Mesenteric fat pad (tissue), 1 donor: ENCODE results near the gene UQCRFS1. TPM values are rescaled to one million over a fixed set of nuclear protein-coding genes. Genes with fewer than 3 reads are reported as not detected.
"Not testable (repeated sequence)": the region's sequence is repeated elsewhere in the genome, so short reads cannot be mapped to it uniquely, and the experiment has no call there.

ENCODE experiments used
- DNase-seq: peaks from one replicate; pipeline ENCODE4 v3.0.0-alpha.2; 2020; ENCODE audit warnings: low spot score
- total RNA-seq: library from RNA; stranded (reverse); fragmentation: NEBNext Ultra II Directional; extraction: Animal tissue kit (Norgen Biotek cat#: 25700); gene quantifications from one replicate; pipeline ENCODE4 v1.2.1, GENCODE V29; 2021
- donor health status: DM: yes; HTN: yes; CAD: no.

Gene UQCRFS1
- total RNA-seq, 1 donor from 2014 or later, result 36.7 TPM

- no peak for DNase-seq
Measured at GRCh38 chr19:29215322-29215845, 2.4 kb upstream of the UQCRFS1 start.

- DNase-seq, result no peak
Measured at GRCh38 chr19:29214411-29214810, 1.5 kb upstream of the UQCRFS1 start.

- DNase-seq, result no peak
Measured at GRCh38 chr19:29212356-29212647, 649 bp downstream of the UQCRFS1 start.

GRCh38 chr19:29211562-29212355, 1.2 kb downstream of the UQCRFS1 start:
- DNase-seq, result no peak

- not testable (repeated sequence) for DNase-seq
Measured at GRCh38 chr19:29211041-29211440, 1.9 kb downstream of the UQCRFS1 start.

GRCh38 chr19:29210502-29210901, 2.4 kb downstream of the UQCRFS1 start:
- not testable (repeated sequence) for DNase-seq

GRCh38 chr19:29207403-29208187, 5.4 kb downstream of the UQCRFS1 start:
- DNase-seq, result not testable (repeated sequence)

- DNase-seq, result no peak
Measured at GRCh38 chr19:29206453-29206852, 6.5 kb downstream of the UQCRFS1 start.

GRCh38 chr19:29202281-29202680, 10.7 kb downstream of the UQCRFS1 start:
- DNase-seq, result no peak

GRCh38 chr19:29201855-29202254, 11.1 kb downstream of the UQCRFS1 start:
- no peak for DNase-seq

- DNase-seq, result no peak
Measured at GRCh38 chr19:29194658-29195057, 18.3 kb downstream of the UQCRFS1 start.

- DNase-seq, result no peak
Measured at GRCh38 chr19:29193155-29193554, 19.8 kb downstream of the UQCRFS1 start.

- DNase-seq, result no peak
Measured at GRCh38 chr19:29191005-29191404, 21.9 kb downstream of the UQCRFS1 start.

- no peak for DNase-seq
Measured at GRCh38 chr19:29189033-29189360, 24.0 kb downstream of the UQCRFS1 start.

GRCh38 chr19:29188289-29189032, 24.5 kb downstream of the UQCRFS1 start:
- DNase-seq, result no peak

GRCh38 chr19:29187676-29188075, 25.3 kb downstream of the UQCRFS1 start:
- no peak for DNase-seq

GRCh38 chr19:29185427-29185826, 27.5 kb downstream of the UQCRFS1 start:
- DNase-seq, result no peak

GRCh38 chr19:29176981-29177754, 35.8 kb downstream of the UQCRFS1 start:
- DNase-seq, result no peak

- no peak for DNase-seq
Measured at GRCh38 chr19:29173896-29174295, 39.1 kb downstream of the UQCRFS1 start.

GRCh38 chr19:29172302-29172701, 40.6 kb downstream of the UQCRFS1 start:
- no peak for DNase-seq

- no peak for DNase-seq
Measured at GRCh38 chr19:29171525-29171924, 41.4 kb downstream of the UQCRFS1 start.
